SU-DHL-6 (cell line): ENCODE data around the gene TTC9B.

ENCODE experiments used
- H2AFZ ChIP-seq: fragments of 200-600 bp; sonication (generic); 2 replicates; pipeline ENCODE4 v1.6.1; 2014; ENCODE audit warnings: low read depth, mild to moderate bottlenecking, moderate library complexity, mixed read lengths, antibody characterized with exemption, low read length; ENCODE audit not compliant: severe bottlenecking
- H3F3A ChIP-seq: fragments of 200-600 bp; shearing (Covaris generic); 2 replicates; pipeline ENCODE4 v1.6.0; 2016; ENCODE audit warnings: antibody characterized with exemption, mild to moderate bottlenecking; ENCODE audit not compliant: insufficient read depth
- H3K27ac ChIP-seq: fragments of 200-600 bp; sonication (generic); 2 replicates; pipeline ENCODE4 v1.5.1; 2016; ENCODE audit warnings: low read depth, mild to moderate bottlenecking, low read length, moderate library complexity, mixed read lengths
- H3K27me3 ChIP-seq: fragments of 200-600 bp; sonication (generic), shearing (Covaris generic); 2 replicates; pipeline ENCODE4 v1.6.0; 2014; ENCODE audit warnings: mild to moderate bottlenecking, low read length
- H3K36me3 ChIP-seq: fragments of 200-600 bp; sonication (generic); 2 replicates; pipeline ENCODE4 v1.6.1; 2014; ENCODE audit warnings: mild to moderate bottlenecking, low read length, mixed read lengths
- H3K4me2 ChIP-seq: fragments of 300-600, 200-600 bp; shearing (Covaris generic), sonication (generic); 2 replicates; pipeline ENCODE4 v1.6.0; 2014; ENCODE audit warnings: low read length, low read depth, mild to moderate bottlenecking; ENCODE audit not compliant: poor library complexity, severe bottlenecking
- H3K4me3 ChIP-seq: fragments of 200-600 bp; sonication (generic); 2 replicates; pipeline ENCODE4 v1.5.1; 2014; ENCODE audit warnings: antibody characterized with exemption, low read length, mild to moderate bottlenecking, mixed read lengths; ENCODE audit not compliant: insufficient read depth, poor library complexity, severe bottlenecking
- H3K79me2 ChIP-seq: fragments of 200-600 bp; sonication (generic); 2 replicates; pipeline ENCODE4 v1.6.1; 2014; ENCODE audit warnings: mild to moderate bottlenecking, low read length, moderate library complexity; ENCODE audit not compliant: insufficient read depth
- H3K9ac ChIP-seq: fragments of 200-600 bp; sonication (generic); 2 replicates; pipeline ENCODE4 v1.7.0; 2014; ENCODE audit warnings: mild to moderate bottlenecking, low read length
- H3K9me2 ChIP-seq: fragments of 200-600 bp; sonication (generic); replicated peaks from 2 replicates; pipeline ENCODE4 v1.6.1; 2014; ENCODE audit warnings: low read length; ENCODE audit not compliant: insufficient read depth
- H3K9me3 ChIP-seq: fragments of 200-600 bp; sonication (generic); 2 replicates; pipeline ENCODE4 v1.6.1; 2014; ENCODE audit warnings: low read length, mixed read lengths; ENCODE audit not compliant: insufficient read depth
- H4K20me1 ChIP-seq: fragments of 200-600 bp; sonication (generic); 2 replicates; pipeline ENCODE4 v1.6.1; 2014; ENCODE audit warnings: low read depth, mild to moderate bottlenecking, antibody characterized with exemption, low read length, moderate library complexity, mixed read lengths
- CTCF ChIP-seq: fragments of 200-600 bp; sonication (generic); IDR thresholded peaks from one replicate; pipeline ENCODE4 v1.5.1; 2017; ENCODE audit warnings: antibody characterized with exemption, mild to moderate bottlenecking, low read length, moderate library complexity; ENCODE audit not compliant: insufficient read depth, poor library complexity, severe bottlenecking
- EZH2phosphoT487 ChIP-seq: fragments of 200-600 bp; sonication (generic), shearing (Covaris generic); conservative IDR thresholded peaks from 2 replicates; pipeline ENCODE4 v1.6.1; 2018; ENCODE audit warnings: mild to moderate bottlenecking, antibody characterized with exemption, low read length, moderate library complexity, mixed read lengths

TTC9B gene

GRCh38 chr19:40241809-40242384 lies 23.7 kb upstream of the TTC9B start:
- Histone ChIP-seq H3K4me2 (no peak overlapping the region), H3F3A (no peaks in the 10 kb centered on the region), H3K9me2 (no peaks in the 10 kb centered on the region), H3K79me2 (peaks cover 4% of the 10 kb centered on the region; the same call in 1 of the 2 replicates), H3K36me3 (no peaks in the 10 kb centered on the region), H4K20me1 (no peaks in the 10 kb centered on the region), H3K27me3 (no peaks in the 10 kb centered on the region), H3K27ac (no peak overlapping the region), H3K4me3 (no peak overlapping the region), H3K9me3 (no peaks in the 10 kb centered on the region), H2AFZ (no peak overlapping the region), H3K9ac (no peak overlapping the region)
- TF ChIP-seq CTCF (no peak), EZH2phosphoT487 (no peak)

- no peaks in the 10 kb centered on the region for H3K9me3 ChIP-seq
- no peak overlapping the region for H3K4me2 ChIP-seq
- no peaks in the 10 kb centered on the region for H3K36me3 ChIP-seq
- TF ChIP-seq CTCF (no peak), EZH2phosphoT487 (no peak)
- H3K27ac ChIP-seq = no peak overlapping the region
- no peak overlapping the region for H3K4me3 ChIP-seq
- no peak overlapping the region for H2AFZ ChIP-seq
- H3K79me2 ChIP-seq = peaks cover 4% of the 10 kb centered on the region; the same call in 1 of the 2 replicates
- H4K20me1 ChIP-seq = no peaks in the 10 kb centered on the region
- no peaks in the 10 kb centered on the region for H3K9me2 ChIP-seq
- no peak overlapping the region for H3K9ac ChIP-seq
- no peaks in the 10 kb centered on the region for H3F3A ChIP-seq
- no peaks in the 10 kb centered on the region for H3K27me3 ChIP-seq
These were observed 23.1 kb upstream of the TTC9B start for GRCh38 chr19:40241125-40241808.

GRCh38 chr19:40240332-40240731 lies 22.1 kb upstream of the TTC9B start:
- Histone ChIP-seq H3K79me2 (peaks cover 4% of the 10 kb centered on the region; the same call in 1 of the 2 replicates), H3F3A (no peaks in the 10 kb centered on the region), H3K27ac (no peak overlapping the region), H3K36me3 (no peaks in the 10 kb centered on the region), H3K9me2 (no peaks in the 10 kb centered on the region), H3K9ac (no peak overlapping the region), H3K4me3 (no peak overlapping the region), H3K9me3 (no peaks in the 10 kb centered on the region), H2AFZ (no peak overlapping the region), H3K27me3 (no peaks in the 10 kb centered on the region), H3K4me2 (no peak overlapping the region), H4K20me1 (no peaks in the 10 kb centered on the region)
- TF ChIP-seq CTCF = no peak
